ENCODE results near the gene MAGEC2.

The MAGEC2 gene

DNA sequence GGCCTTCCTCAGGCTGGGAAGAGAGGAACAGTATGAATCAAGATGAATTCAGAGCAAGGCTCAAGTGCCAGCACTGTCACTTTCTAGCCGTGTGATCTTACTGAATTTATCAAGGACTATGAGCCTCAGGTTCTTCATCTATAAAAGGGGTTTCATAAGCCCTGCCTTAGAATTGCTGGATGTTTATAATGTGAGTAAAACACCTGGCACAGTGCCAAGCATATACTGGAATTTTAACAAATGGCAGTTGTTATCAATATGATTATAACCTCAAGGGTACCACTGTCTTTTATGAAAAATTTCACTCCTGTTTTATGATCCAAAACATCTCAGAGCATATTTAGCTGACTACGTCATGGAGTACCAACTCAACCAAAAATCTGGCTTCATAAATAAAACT, 4.0 kb downstream of the MAGEC2 start:
- no peak overlapping the region for H3K4me3 ChIP-seq (replicated peaks; ENCODE audit: insufficient read depth, low read length)
- DNase-seq (ENCODE audit: low read depth in 1 of 2, low spot score in 1 of 2): no peak
- H3K27me3 ChIP-seq (ENCODE audit: insufficient read depth, poor library complexity, severe bottlenecking): no peaks in the 10 kb centered on the region
- no peak overlapping the region for H3K27ac ChIP-seq (replicated peaks)
- no peak for TF ChIP-seq GABPA (IDR thresholded peaks at IDR 0.05; ENCODE audit: low read depth)
- TF ChIP-seq, protein P1, sequence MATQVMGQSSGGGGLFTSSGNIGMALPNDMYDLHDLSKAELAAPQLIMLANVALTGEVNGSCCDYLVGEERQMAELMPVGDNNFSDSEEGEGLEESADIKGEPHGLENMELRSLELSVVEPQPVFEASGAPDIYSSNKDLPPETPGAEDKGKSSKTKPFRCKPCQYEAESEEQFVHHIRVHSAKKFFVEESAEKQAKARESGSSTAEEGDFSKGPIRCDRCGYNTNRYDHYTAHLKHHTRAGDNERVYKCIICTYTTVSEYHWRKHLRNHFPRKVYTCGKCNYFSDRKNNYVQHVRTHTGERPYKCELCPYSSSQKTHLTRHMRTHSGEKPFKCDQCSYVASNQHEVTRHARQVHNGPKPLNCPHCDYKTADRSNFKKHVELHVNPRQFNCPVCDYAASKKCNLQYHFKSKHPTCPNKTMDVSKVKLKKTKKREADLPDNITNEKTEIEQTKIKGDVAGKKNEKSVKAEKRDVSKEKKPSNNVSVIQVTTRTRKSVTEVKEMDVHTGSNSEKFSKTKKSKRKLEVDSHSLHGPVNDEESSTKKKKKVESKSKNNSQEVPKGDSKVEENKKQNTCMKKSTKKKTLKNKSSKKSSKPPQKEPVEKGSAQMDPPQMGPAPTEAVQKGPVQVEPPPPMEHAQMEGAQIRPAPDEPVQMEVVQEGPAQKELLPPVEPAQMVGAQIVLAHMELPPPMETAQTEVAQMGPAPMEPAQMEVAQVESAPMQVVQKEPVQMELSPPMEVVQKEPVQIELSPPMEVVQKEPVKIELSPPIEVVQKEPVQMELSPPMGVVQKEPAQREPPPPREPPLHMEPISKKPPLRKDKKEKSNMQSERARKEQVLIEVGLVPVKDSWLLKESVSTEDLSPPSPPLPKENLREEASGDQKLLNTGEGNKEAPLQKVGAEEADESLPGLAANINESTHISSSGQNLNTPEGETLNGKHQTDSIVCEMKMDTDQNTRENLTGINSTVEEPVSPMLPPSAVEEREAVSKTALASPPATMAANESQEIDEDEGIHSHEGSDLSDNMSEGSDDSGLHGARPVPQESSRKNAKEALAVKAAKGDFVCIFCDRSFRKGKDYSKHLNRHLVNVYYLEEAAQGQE (IDR thresholded peaks at IDR 0.05; ENCODE audit: insufficient replicate concordance, low read depth): no peak

DNA sequence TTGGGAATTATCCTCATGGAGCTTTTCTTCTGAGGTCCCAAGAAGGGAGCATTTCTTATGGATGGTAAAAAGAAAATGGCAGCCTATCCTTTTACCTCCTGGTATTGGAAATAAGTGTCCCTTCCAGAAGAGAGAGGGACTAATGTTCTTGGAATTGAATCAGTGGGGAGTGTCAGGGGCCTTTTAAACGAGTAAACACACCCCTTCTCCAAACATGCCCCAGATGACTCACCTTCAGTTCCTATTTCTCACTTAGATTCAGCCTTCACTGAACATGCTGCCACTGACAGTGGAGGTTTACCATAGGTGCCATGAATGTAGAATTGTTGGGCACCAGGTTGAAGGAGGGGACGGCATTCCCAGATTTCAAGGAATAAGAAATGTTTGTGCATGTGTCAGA, 19.0 kb downstream of the MAGEC2 start:
- DNase-seq (ENCODE audit: low read depth in 1 of 2, low spot score in 1 of 2): no peak
- no peak overlapping the region for H3K27ac ChIP-seq (replicated peaks)
- no peak overlapping the region for H3K4me3 ChIP-seq (replicated peaks; ENCODE audit: insufficient read depth, low read length)
- TF ChIP-seq GABPA (IDR thresholded peaks at IDR 0.05; ENCODE audit: low read depth): no peak
- no peaks in the 10 kb centered on the region for H3K27me3 ChIP-seq (ENCODE audit: insufficient read depth, poor library complexity, severe bottlenecking)

DNA sequence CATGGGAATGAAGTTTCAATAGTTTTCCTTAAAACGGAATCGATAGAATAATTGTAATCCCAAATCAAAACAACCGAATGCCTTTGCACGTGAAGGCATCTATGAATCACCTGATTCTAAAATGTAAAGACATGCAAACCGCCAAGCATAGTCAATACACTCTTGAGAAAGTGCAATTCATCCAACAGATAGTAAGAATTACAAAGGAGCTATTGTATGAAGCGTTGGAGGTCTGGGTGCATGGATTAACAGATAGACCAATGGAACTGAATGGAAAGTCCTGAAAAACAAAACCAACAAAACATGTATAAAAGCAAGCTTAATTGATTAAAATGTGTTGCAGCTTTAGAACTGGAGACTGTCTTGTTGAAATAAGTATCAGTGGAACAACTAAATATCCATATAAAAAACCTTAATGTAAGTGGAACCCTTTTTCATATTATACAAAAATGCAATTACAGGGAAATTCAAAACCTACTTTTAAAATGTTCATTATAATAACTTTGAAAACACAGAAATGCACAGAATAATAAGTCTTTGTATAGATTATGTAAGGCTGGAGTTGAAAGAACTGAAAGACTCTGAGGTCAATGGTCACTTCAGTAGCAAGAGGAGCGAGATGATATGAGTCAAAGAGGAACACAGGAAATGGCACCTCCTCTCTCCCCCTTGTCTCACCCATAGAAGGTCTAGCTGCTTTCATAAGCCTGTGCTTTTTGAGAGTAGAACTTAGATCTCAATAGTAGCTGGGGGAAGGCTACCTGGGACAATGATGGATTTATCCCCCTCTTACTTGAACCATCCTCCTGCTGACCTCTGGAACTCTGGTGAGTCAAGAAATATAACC, 20.1 kb downstream of the MAGEC2 start:
- Histone ChIP-seq H3K4me3 (replicated peaks; ENCODE audit: insufficient read depth, low read length) (no peak overlapping the region), H3K27me3 (ENCODE audit: insufficient read depth, poor library complexity, severe bottlenecking) (no peaks in the 10 kb centered on the region), H3K27ac (replicated peaks) (no peak overlapping the region)
- TF ChIP-seq SPI1 (IDR thresholded peaks at IDR 0.05; ENCODE audit: borderline replicate concordance, low read depth) (no peak), GABPA (IDR thresholded peaks at IDR 0.05; ENCODE audit: low read depth) (no peak), POLR2AphosphoS5 (IDR thresholded peaks at IDR 0.05; ENCODE audit: low read depth) (no peak)
- TF ChIP-seq, protein P1 (IDR thresholded peaks at IDR 0.05; ENCODE audit: insufficient replicate concordance, low read depth): no peak
- TF ChIP-seq, protein P2, sequence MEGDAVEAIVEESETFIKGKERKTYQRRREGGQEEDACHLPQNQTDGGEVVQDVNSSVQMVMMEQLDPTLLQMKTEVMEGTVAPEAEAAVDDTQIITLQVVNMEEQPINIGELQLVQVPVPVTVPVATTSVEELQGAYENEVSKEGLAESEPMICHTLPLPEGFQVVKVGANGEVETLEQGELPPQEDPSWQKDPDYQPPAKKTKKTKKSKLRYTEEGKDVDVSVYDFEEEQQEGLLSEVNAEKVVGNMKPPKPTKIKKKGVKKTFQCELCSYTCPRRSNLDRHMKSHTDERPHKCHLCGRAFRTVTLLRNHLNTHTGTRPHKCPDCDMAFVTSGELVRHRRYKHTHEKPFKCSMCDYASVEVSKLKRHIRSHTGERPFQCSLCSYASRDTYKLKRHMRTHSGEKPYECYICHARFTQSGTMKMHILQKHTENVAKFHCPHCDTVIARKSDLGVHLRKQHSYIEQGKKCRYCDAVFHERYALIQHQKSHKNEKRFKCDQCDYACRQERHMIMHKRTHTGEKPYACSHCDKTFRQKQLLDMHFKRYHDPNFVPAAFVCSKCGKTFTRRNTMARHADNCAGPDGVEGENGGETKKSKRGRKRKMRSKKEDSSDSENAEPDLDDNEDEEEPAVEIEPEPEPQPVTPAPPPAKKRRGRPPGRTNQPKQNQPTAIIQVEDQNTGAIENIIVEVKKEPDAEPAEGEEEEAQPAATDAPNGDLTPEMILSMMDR (IDR thresholded peaks at IDR 0.05; ENCODE audit: insufficient read depth, low read length): no peak
- DNase-seq (ENCODE audit: low read depth in 1 of 2, low spot score in 1 of 2): no peak

DNA sequence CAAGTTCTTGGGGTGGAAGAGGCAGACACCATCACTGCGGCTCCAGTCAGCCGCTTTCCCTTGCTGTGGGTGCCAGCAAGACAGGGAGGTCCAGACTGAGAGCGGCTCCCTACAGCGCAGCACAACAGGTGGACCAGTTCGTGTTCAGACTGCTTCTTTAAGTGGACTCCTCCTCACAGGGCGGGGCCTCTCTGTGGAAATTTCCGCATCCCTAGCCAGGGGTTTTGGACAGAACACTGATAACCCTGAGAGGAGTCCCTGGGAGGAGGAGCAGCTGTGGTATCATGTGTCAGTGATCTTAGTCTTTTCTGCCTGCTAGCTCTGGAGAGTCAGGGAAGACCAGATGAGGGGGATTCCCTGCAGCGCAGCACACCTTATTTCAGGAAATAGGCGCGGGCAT, 48.5 kb downstream of the MAGEC2 start:
- Histone ChIP-seq H3K27me3 (ENCODE audit: insufficient read depth, poor library complexity, severe bottlenecking) (no peaks in the 10 kb centered on the region), H3K27ac (replicated peaks) (no peak overlapping the region), H3K4me3 (replicated peaks; ENCODE audit: insufficient read depth, low read length) (no peak overlapping the region)
- TF ChIP-seq, protein P2 (IDR thresholded peaks at IDR 0.05; ENCODE audit: insufficient read depth, low read length): no peak
- no peak for TF ChIP-seq POLR2AphosphoS5 (IDR thresholded peaks at IDR 0.05; ENCODE audit: low read depth)
- no peak for TF ChIP-seq GABPA (IDR thresholded peaks at IDR 0.05; ENCODE audit: low read depth)
- TF ChIP-seq SPI1 (IDR thresholded peaks at IDR 0.05; ENCODE audit: borderline replicate concordance, low read depth): no peak
- TF ChIP-seq, protein P1 (IDR thresholded peaks at IDR 0.05; ENCODE audit: insufficient replicate concordance, low read depth): no peak
- DNase-seq (ENCODE audit: low read depth in 1 of 2, low spot score in 1 of 2): no peak

All from HL-60 (cell line).